HG03135 (cell line): Measurements from ENCODE around the gene LIPN.
"Not testable (repeated sequence)": the region's sequence is repeated elsewhere in the genome, so short reads cannot be mapped to it uniquely, and the experiment has no call there.

Source experiments
- ATAC-seq: cut with Tn5 transposase; IDR thresholded peaks from one replicate; pipeline ENCODE4 v1.9.1; 2021; ENCODE audit warnings: mild to moderate bottlenecking, moderate library complexity; ENCODE audit not compliant: unreplicated experiment

Gene LIPN

GRCh38 chr10:88759366-88760101, at the start of gene LIPN:
Gene LIPN (plus strand): TSS chr10:88760020. CDS start chr10:88761406, 1,386 bp downstream.
- ATAC-seq: no peak

GRCh38 chr10:88715517-88715916, 44.3 kb upstream of the LIPN start:
- ATAC-seq: no peak

GRCh38 chr10:88721392-88721791, 38.4 kb upstream of the LIPN start:
- ATAC-seq: no peak

GRCh38 chr10:88725798-88726197, 34.0 kb upstream of the LIPN start:
- ATAC-seq: peak; percentile 55

GRCh38 chr10:88728107-88728763, 31.6 kb upstream of the LIPN start:
- ATAC-seq: no peak

- ATAC-seq: no peak
Measured at GRCh38 chr10:88730864-88731263, 29.0 kb upstream of the LIPN start.

GRCh38 chr10:88731296-88731695, 28.5 kb upstream of the LIPN start:
- no peak for ATAC-seq

GRCh38 chr10:88733215-88733614, 26.6 kb upstream of the LIPN start:
- no peak for ATAC-seq

GRCh38 chr10:88735661-88736060, 24.2 kb upstream of the LIPN start:
- ATAC-seq: no peak

GRCh38 chr10:88741921-88742320, 17.9 kb upstream of the LIPN start:
- ATAC-seq: not testable (repeated sequence)

- ATAC-seq: no peak
Measured at GRCh38 chr10:88742448-88742847, 17.4 kb upstream of the LIPN start.

- no peak for ATAC-seq
Measured at GRCh38 chr10:88744002-88744401, 15.8 kb upstream of the LIPN start.

- no peak for ATAC-seq
Measured at GRCh38 chr10:88745633-88746032, 14.2 kb upstream of the LIPN start.

GRCh38 chr10:88754287-88754686, 5.5 kb upstream of the LIPN start:
- ATAC-seq: no peak

- ATAC-seq: no peak
Measured at GRCh38 chr10:88755753-88756152, 4.1 kb upstream of the LIPN start.

GRCh38 chr10:88756660-88757059, 3.2 kb upstream of the LIPN start:
- no peak for ATAC-seq

- no peak for ATAC-seq
Measured at GRCh38 chr10:88762906-88763305, 3.1 kb downstream of the LIPN start.

- no peak for ATAC-seq
Measured at GRCh38 chr10:88763441-88763840, 3.6 kb downstream of the LIPN start.

- ATAC-seq: no peak
Measured at GRCh38 chr10:88764110-88764509, 4.3 kb downstream of the LIPN start.

GRCh38 chr10:88765816-88766215, 6.0 kb downstream of the LIPN start:
- no peak for ATAC-seq

- no peak for ATAC-seq
Measured at GRCh38 chr10:88769384-88769783, 9.6 kb downstream of the LIPN start.

GRCh38 chr10:88781206-88781605, 21.4 kb downstream of the LIPN start:
- ATAC-seq: no peak

- ATAC-seq: no peak
Measured at GRCh38 chr10:88782222-88782621, 22.4 kb downstream of the LIPN start.
